ENCODE data around the gene ZNF428. TPM values are rescaled to one million over a fixed set of nuclear protein-coding genes. Genes with fewer than 3 reads are reported as not detected.
A peak's percentile ranks its signal among the peaks of the same experiment; 100 is the strongest.

The ZNF428 gene
- polyA plus RNA-seq, 5 donors: 72.1 to 136 (median 77.7) TPM

GRCh38 chr19:43563816-43564457 lies 55.5 kb downstream of the ZNF428 start:
- no peak for DNase-seq

- peak in 1 of 2 donors; percentile 31 for DNase-seq
These were observed 56.7 kb downstream of the ZNF428 start for GRCh38 chr19:43562698-43563241.

DNA sequence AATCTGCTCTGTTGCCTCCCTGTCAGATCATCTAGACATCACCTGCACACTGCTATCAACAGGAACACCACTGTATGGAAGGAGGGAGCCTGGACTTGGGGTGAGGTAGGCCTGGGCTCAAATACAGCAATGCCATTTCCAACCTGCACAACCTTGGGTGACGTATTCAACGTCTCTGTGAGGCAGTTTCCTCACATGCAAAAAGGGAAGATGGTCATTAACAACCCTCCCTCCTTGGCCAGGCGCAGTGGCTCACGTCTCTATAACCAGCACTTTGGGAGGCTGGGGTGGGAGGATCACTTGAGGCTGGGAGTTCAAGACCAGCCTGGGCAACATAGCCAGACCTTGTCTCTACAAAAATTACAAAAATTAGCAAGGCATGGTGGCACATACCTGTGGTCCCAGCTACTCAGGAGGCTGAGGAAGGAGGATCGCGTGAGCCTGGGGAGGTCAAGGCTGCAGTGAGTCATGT lies 57.2 kb downstream of the ZNF428 start:
- no peak for DNase-seq

GRCh38 chr19:43561139-43561970 lies 58.1 kb downstream of the ZNF428 start:
- no peak for DNase-seq

GRCh38 chr19:43560687-43561086 lies 58.7 kb downstream of the ZNF428 start:
- no peak for DNase-seq

Other genes starting within 250 kb of the ZNF428 start
- under 1 TPM in 1 of 5 donors, not detected in 4; 0.09 TPM for gene TEX101, start 204.7 kb downstream of the ZNF428 start, polyA plus RNA-seq (ENCODE audit: insufficient read depth in 1 of 5, insufficient read length in 5 of 5, low replicate concordance in 1 of 5)
- 1 to 10 TPM; 1.1 to 2.2 (median 1.4) TPM for gene LYPD3, start 154.0 kb downstream of the ZNF428 start, polyA plus RNA-seq (ENCODE audit: insufficient read depth in 1 of 5, insufficient read length in 5 of 5, low replicate concordance in 1 of 5)
- gene PHLDB3, start 114.9 kb downstream of the ZNF428 start, polyA plus RNA-seq (ENCODE audit: insufficient read depth in 1 of 5, insufficient read length in 5 of 5, low replicate concordance in 1 of 5): 10 to 100 TPM in 3 of 5 donors, 1 to 10 TPM in 2; 7.3 to 13.7 (median 11.5) TPM
- gene ETHE1, start 92.4 kb downstream of the ZNF428 start, polyA plus RNA-seq (ENCODE audit: insufficient read depth in 1 of 5, insufficient read length in 5 of 5, low replicate concordance in 1 of 5): 10 to 100 TPM; 18.2 to 24.1 (median 20.5) TPM
- gene ZNF575, start 86.4 kb downstream of the ZNF428 start, polyA plus RNA-seq (ENCODE audit: insufficient read depth in 1 of 5, insufficient read length in 5 of 5, low replicate concordance in 1 of 5): 1 to 10 TPM; 1.3 to 3.8 (median 2.1) TPM
- gene XRCC1, start 44.1 kb downstream of the ZNF428 start, polyA plus RNA-seq (ENCODE audit: insufficient read depth in 1 of 5, insufficient read length in 5 of 5, low replicate concordance in 1 of 5): 10 to 100 TPM; 50.7 to 61.1 (median 54.6) TPM
- 10 to 100 TPM; 17.1 to 20.5 (median 18.2) TPM for gene PINLYP, start 43.8 kb downstream of the ZNF428 start, polyA plus RNA-seq (ENCODE audit: insufficient read depth in 1 of 5, insufficient read length in 5 of 5, low replicate concordance in 1 of 5)
- gene IRGQ, start 23.5 kb downstream of the ZNF428 start, polyA plus RNA-seq (ENCODE audit: insufficient read depth in 1 of 5, insufficient read length in 5 of 5, low replicate concordance in 1 of 5): 10 to 100 TPM; 14.6 to 19.0 (median 16.1) TPM
- 10 to 100 TPM in 3 of 5 donors, 1 to 10 TPM in 2; 10.0 to 14.4 (median 10.6) TPM for gene ZNF576, start 23.0 kb downstream of the ZNF428 start, polyA plus RNA-seq (ENCODE audit: insufficient read depth in 1 of 5, insufficient read length in 5 of 5, low replicate concordance in 1 of 5)
- 1 to 10 TPM; 1.6 to 3.0 (median 1.7) TPM for gene SRRM5, start 7.5 kb downstream of the ZNF428 start, polyA plus RNA-seq (ENCODE audit: insufficient read depth in 1 of 5, insufficient read length in 5 of 5, low replicate concordance in 1 of 5)
- 10 to 100 TPM; 17.5 to 25.8 (median 19.2) TPM for gene CADM4, start 20.2 kb upstream of the ZNF428 start, polyA plus RNA-seq (ENCODE audit: insufficient read depth in 1 of 5, insufficient read length in 5 of 5, low replicate concordance in 1 of 5)
- 10 to 100 TPM; 13.4 to 19.9 (median 17.2) TPM for gene PLAUR, start 50.5 kb upstream of the ZNF428 start, polyA plus RNA-seq (ENCODE audit: insufficient read depth in 1 of 5, insufficient read length in 5 of 5, low replicate concordance in 1 of 5)
- gene IRGC, start 96.4 kb upstream of the ZNF428 start, polyA plus RNA-seq (ENCODE audit: insufficient read depth in 1 of 5, insufficient read length in 5 of 5, low replicate concordance in 1 of 5): not detected
- gene SMG9, start 135.3 kb upstream of the ZNF428 start, polyA plus RNA-seq (ENCODE audit: insufficient read depth in 1 of 5, insufficient read length in 5 of 5, low replicate concordance in 1 of 5): 10 to 100 TPM; 49.8 to 70.9 (median 54.0) TPM
- gene KCNN4, start 161.3 kb upstream of the ZNF428 start, polyA plus RNA-seq (ENCODE audit: insufficient read depth in 1 of 5, insufficient read length in 5 of 5, low replicate concordance in 1 of 5): 1 to 10 TPM; 1.3 to 2.6 (median 1.6) TPM
- under 1 TPM; 0.30 to 0.49 (median 0.40) TPM for gene LYPD5, start 182.8 kb upstream of the ZNF428 start, polyA plus RNA-seq (ENCODE audit: insufficient read depth in 1 of 5, insufficient read length in 5 of 5, low replicate concordance in 1 of 5)
- gene ZNF283, start 207.7 kb upstream of the ZNF428 start, polyA plus RNA-seq (ENCODE audit: insufficient read depth in 1 of 5, insufficient read length in 5 of 5, low replicate concordance in 1 of 5): 10 to 100 TPM; 10.0 to 24.2 (median 22.8) TPM